Measurements from ENCODE around the gene BRINP3.

GRCh38 chr1:190455631-190456030 lies 22.0 kb downstream of the BRINP3 start:
- TF ChIP-seq POU2F2 (IDR thresholded peaks at IDR 0.05; ENCODE audit: low read depth, low read length) (no peak), TAF1 (IDR thresholded peaks at IDR 0.05; ENCODE audit: low read depth, low read length) (no peak), POLR2AphosphoS5 (IDR thresholded peaks at IDR 0.05; ENCODE audit: low read depth, low read length) (no peak), PAX5 (IDR thresholded peaks at IDR 0.05; ENCODE audit: insufficient read depth, low read length, severe bottlenecking) (no peak), POLR2A (IDR thresholded peaks at IDR 0.05; ENCODE audit: low read depth, low read length) (no peak), SPI1 (IDR thresholded peaks at IDR 0.05; ENCODE audit: low read depth, low read length) (no peak)
